ENCODE measurements around the gene SND1.

GRCh38 chr7:128122576-128123290, 470.7 kb downstream of the SND1 start:
- TF ChIP-seq, protein P1, sequence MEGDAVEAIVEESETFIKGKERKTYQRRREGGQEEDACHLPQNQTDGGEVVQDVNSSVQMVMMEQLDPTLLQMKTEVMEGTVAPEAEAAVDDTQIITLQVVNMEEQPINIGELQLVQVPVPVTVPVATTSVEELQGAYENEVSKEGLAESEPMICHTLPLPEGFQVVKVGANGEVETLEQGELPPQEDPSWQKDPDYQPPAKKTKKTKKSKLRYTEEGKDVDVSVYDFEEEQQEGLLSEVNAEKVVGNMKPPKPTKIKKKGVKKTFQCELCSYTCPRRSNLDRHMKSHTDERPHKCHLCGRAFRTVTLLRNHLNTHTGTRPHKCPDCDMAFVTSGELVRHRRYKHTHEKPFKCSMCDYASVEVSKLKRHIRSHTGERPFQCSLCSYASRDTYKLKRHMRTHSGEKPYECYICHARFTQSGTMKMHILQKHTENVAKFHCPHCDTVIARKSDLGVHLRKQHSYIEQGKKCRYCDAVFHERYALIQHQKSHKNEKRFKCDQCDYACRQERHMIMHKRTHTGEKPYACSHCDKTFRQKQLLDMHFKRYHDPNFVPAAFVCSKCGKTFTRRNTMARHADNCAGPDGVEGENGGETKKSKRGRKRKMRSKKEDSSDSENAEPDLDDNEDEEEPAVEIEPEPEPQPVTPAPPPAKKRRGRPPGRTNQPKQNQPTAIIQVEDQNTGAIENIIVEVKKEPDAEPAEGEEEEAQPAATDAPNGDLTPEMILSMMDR (IDR thresholded peaks at IDR 0.05): no peak
- TF ChIP-seq POLR2A (IDR thresholded peaks at IDR 0.05): no peak

Data from right lobe of liver (tissue), 4 donors.